Measurements from ENCODE around the gene COL5A1.

- TF ChIP-seq CTCF (conservative IDR thresholded peaks at IDR 0.05 in 1 of 2, IDR thresholded peaks at IDR 0.05 in 1 of 2; ENCODE audit: low read depth in 1 of 2, low read length in 2 of 2) (no peak), EZH2 (IDR thresholded peaks at IDR 0.05; ENCODE audit: low read length, missing control alignments) (no peak)
These were observed 10.7 kb upstream of the COL5A1 start for GRCh38 chr9:134630861-134631260.

All from fibroblast of lung (primary cell).